H9 (cell line): ENCODE data around the gene DAB2IP. TPM values are rescaled to one million over a fixed set of nuclear protein-coding genes. Genes with fewer than 3 reads are reported as not detected.

Experiments
- DNase-seq: peaks from one replicate; pipeline ENCODE4 v3.0.0-alpha.2; 2017
- H2AFZ ChIP-seq: one replicate; pipeline ENCODE4 v1.6.1; 2013; ENCODE audit warnings: mild to moderate bottlenecking, low read length, control low read depth, moderate library complexity
- H2AK5ac ChIP-seq: 2 replicates; pipeline ENCODE4 v1.6.1; 2013; ENCODE audit warnings: low read length, control low read depth, mixed read lengths; ENCODE audit not compliant: insufficient read length
- H2BK120ac ChIP-seq: one replicate; pipeline ENCODE4 v1.6.1; 2013; ENCODE audit warnings: low read depth, mild to moderate bottlenecking, low read length, control low read depth, inconsistent platforms; ENCODE audit not compliant: poor library complexity, severe bottlenecking
- H2BK12ac ChIP-seq: 2 replicates; pipeline ENCODE4 v1.6.1; 2013; ENCODE audit warnings: low read length, control low read depth, mixed read lengths, low read depth; ENCODE audit not compliant: insufficient read length
- H2BK15ac ChIP-seq: 2 replicates; pipeline ENCODE4 v1.6.1; 2013; ENCODE audit warnings: low read depth, low read length, control low read depth
- H2BK20ac ChIP-seq: one replicate; pipeline ENCODE4 v1.6.1; 2013; ENCODE audit warnings: low read depth, mild to moderate bottlenecking, low read length, control low read depth, inconsistent platforms; ENCODE audit not compliant: poor library complexity, severe bottlenecking
- H2BK5ac ChIP-seq: 2 replicates; pipeline ENCODE4 v1.6.1; 2013; ENCODE audit warnings: low read length, control low read depth, mixed read lengths; ENCODE audit not compliant: insufficient read length
- H3K14ac ChIP-seq: 2 replicates; pipeline ENCODE4 v1.6.1; 2013; ENCODE audit warnings: low read length, control low read depth; ENCODE audit not compliant: insufficient read depth
- H3K18ac ChIP-seq: 2 replicates; pipeline ENCODE4 v1.6.1; 2013; ENCODE audit warnings: low read depth, mild to moderate bottlenecking, mixed read lengths, low read length, control low read depth; ENCODE audit not compliant: insufficient read length
- H3K23ac ChIP-seq: 2 replicates; pipeline ENCODE4 v1.6.1; 2013; ENCODE audit warnings: low read length, control low read depth, mixed read lengths, low read depth; ENCODE audit not compliant: insufficient read length
- H3K23me2 ChIP-seq: 2 replicates; pipeline ENCODE4 v1.6.1; 2013; ENCODE audit warnings: low read depth, mild to moderate bottlenecking, mixed read lengths, low read length, control low read depth; ENCODE audit not compliant: insufficient read length, poor library complexity, severe bottlenecking
- H3K27ac ChIP-seq: 2 replicates; pipeline ENCODE4 v1.5.1; 2013; ENCODE audit warnings: low read length, control low read depth, mixed read lengths, low read depth; ENCODE audit not compliant: insufficient read length
- H3K27me3 ChIP-seq: 2 replicates; pipeline ENCODE4 v1.6.1; 2013; ENCODE audit warnings: low read length, control low read depth, inconsistent platforms; ENCODE audit not compliant: insufficient read depth
- H3K4ac ChIP-seq: 2 replicates; pipeline ENCODE4 v1.6.1; 2013; ENCODE audit warnings: low read depth, mild to moderate bottlenecking, control low read depth, inconsistent platforms, low read length, moderate library complexity
- H3K4me1 ChIP-seq: 2 replicates; pipeline ENCODE4 v1.6.1; 2013; ENCODE audit warnings: low read length, control low read depth, inconsistent platforms; ENCODE audit not compliant: insufficient read depth
- H3K4me2 ChIP-seq: 2 replicates; pipeline ENCODE4 v1.6.1; 2013; ENCODE audit warnings: low read length, control low read depth, mixed read lengths; ENCODE audit not compliant: insufficient read length, insufficient read depth
- H3K56ac ChIP-seq: 2 replicates; pipeline ENCODE4 v1.6.1; 2013; ENCODE audit warnings: low read depth, mild to moderate bottlenecking, mixed read lengths, low read length, control low read depth; ENCODE audit not compliant: insufficient read length
- H3K79me1 ChIP-seq: 2 replicates; pipeline ENCODE4 v1.6.1; 2013; ENCODE audit warnings: low read depth, mild to moderate bottlenecking, moderate library complexity, low read length, control low read depth, inconsistent platforms; ENCODE audit not compliant: insufficient read depth, poor library complexity, severe bottlenecking
- H3K79me2 ChIP-seq: 2 replicates; pipeline ENCODE4 v1.6.1; 2013; ENCODE audit warnings: low read length, control low read depth, inconsistent platforms; ENCODE audit not compliant: insufficient read depth
- H3K9ac ChIP-seq: 2 replicates; pipeline ENCODE4 v1.6.1; 2013; ENCODE audit warnings: low read length, control low read depth, mixed read lengths; ENCODE audit not compliant: insufficient read length; ENCODE audit errors: extremely low read depth
- H3K9me3 ChIP-seq: one replicate; pipeline ENCODE4 v1.6.1; 2013; ENCODE audit warnings: low read depth, low read length, inconsistent platforms; ENCODE audit not compliant: control insufficient read depth
- H3T11ph ChIP-seq: one replicate; pipeline ENCODE4 v1.6.1; 2013; ENCODE audit warnings: mild to moderate bottlenecking, low read length, control low read depth, inconsistent platforms
- H4K20me1 ChIP-seq: one replicate; pipeline ENCODE4 v1.6.1; 2013; ENCODE audit not compliant: control insufficient read depth, insufficient read length, insufficient read depth
- H4K5ac ChIP-seq: 2 replicates; pipeline ENCODE4 v1.6.1; 2013; ENCODE audit warnings: low read depth, mild to moderate bottlenecking, mixed read lengths, low read length, control low read depth; ENCODE audit not compliant: insufficient read length
- H4K8ac ChIP-seq: replicated peaks from 2 replicates; pipeline ENCODE4 v1.6.1; 2013; ENCODE audit warnings: low read length, control low read depth, mixed read lengths, low read depth; ENCODE audit not compliant: insufficient read length
- H4K91ac ChIP-seq: 2 replicates; pipeline ENCODE4 v1.6.1; 2013; ENCODE audit warnings: low read depth, mild to moderate bottlenecking, moderate library complexity, mixed read lengths, low read length, control low read depth; ENCODE audit not compliant: insufficient read length
- H3K27ac Mint-ChIP-seq, 3 experiments: 2 replicates in 2 of 3; 3 replicates in 1 of 3; pipeline ENCODE4 v1.8.0; 2020 to 2021; ENCODE audit warnings: mixed read lengths in 3 of 3, mild to moderate bottlenecking in 1 of 3, moderate library complexity in 1 of 3
- H3K27me3 Mint-ChIP-seq: 2 replicates; pipeline ENCODE4 v1.8.0; 2021; ENCODE audit warnings: low read depth, mild to moderate bottlenecking, moderate library complexity, mixed read lengths
- H3K36me3 Mint-ChIP-seq, 3 experiments: 2 replicates in 2 of 3; 3 replicates in 1 of 3; pipeline ENCODE4 v1.8.0; 2020 to 2021; ENCODE audit warnings: low read depth in 3 of 3, mixed read lengths in 3 of 3; ENCODE audit not compliant: insufficient read depth in 1 of 3
- H3K4me1 Mint-ChIP-seq, 2 experiments: 2 replicates each; pipeline ENCODE4 v1.8.0; 2020; ENCODE audit warnings: mixed read lengths in 2 of 2
- H3K4me3 Mint-ChIP-seq, 2 experiments: 2 replicates in 1 of 2; 3 replicates in 1 of 2; pipeline ENCODE4 v1.8.0; 2020 to 2021; ENCODE audit warnings: mild to moderate bottlenecking in 2 of 2, mixed read lengths in 2 of 2, moderate library complexity in 1 of 2
- H3K9me3 Mint-ChIP-seq, 2 experiments: 2 replicates in 1 of 2; 3 replicates in 1 of 2; pipeline ENCODE4 v1.8.0; 2020; ENCODE audit warnings: mild to moderate bottlenecking in 2 of 2, mixed read lengths in 2 of 2, moderate library complexity in 1 of 2
- CTCF ChIP-seq: fragments of 200-600 bp; sonication (generic); conservative IDR thresholded peaks from 3 replicates; pipeline ENCODE4 v1.8.0; 2021; ENCODE audit warnings: antibody characterized with exemption, mild to moderate bottlenecking
- WGBS: extraction: QIAGEN DNeasy Blood & Tissue Kit; methylation state at CpG from one replicate; pipeline ENCODE4 v1.1.7; 2013; ENCODE audit warnings: missing lambda C conversion rate, low lambda C conversion rate, mixed read lengths; ENCODE audit not compliant: insufficient read length; ENCODE audit errors: extremely low coverage; 5-methylcytosine and 5-hydroxymethylcytosine counted together
- total RNA-seq: library from RNA; stranded (reverse); gene quantifications from 2 replicates; pipeline ENCODE4 v1.2.1, GENCODE V29; 2021

The DAB2IP gene
- total RNA-seq, 1 experiment from 2014 or later, result 22.6 TPM

GRCh38 chr9:121690316-121690715, 38.9 kb downstream of the DAB2IP start:
- Histone ChIP-seq H2AFZ (no peak overlapping the region), H2BK120ac (no peak overlapping the region), H3K56ac (no peak overlapping the region), H4K8ac (no peak overlapping the region), H3K9me3 (no peaks in the 10 kb centered on the region), H3K9ac (no peak overlapping the region), H2BK15ac (no peak overlapping the region), H4K20me1 (peaks cover 3% of the 10 kb centered on the region), H2BK12ac (no peak overlapping the region), H2BK5ac (no peak overlapping the region), H2AK5ac (no peak overlapping the region), H3K79me2 (no peaks in the 10 kb centered on the region), H2BK20ac (no peak overlapping the region), H3K23ac (no peak overlapping the region), H4K91ac (no peak overlapping the region), H3K27me3 (no peaks in the 10 kb centered on the region), H3T11ph (no peak overlapping the region), H3K4me1 (peaks cover 4% of the 10 kb centered on the region; the same call in 1 of the 2 replicates), H3K79me1 (no peaks in the 10 kb centered on the region), H3K18ac (no peak overlapping the region), H3K23me2 (no peaks in the 10 kb centered on the region), H3K4ac (no peak overlapping the region), H4K5ac (no peak overlapping the region), H3K4me2 (no peak overlapping the region), H3K27ac (no peak overlapping the region), H3K14ac (peak overlapping the region; percentile 21; the same call in 1 of the 2 replicates)
- Mint-ChIP-seq H3K27me3 (peaks cover 45% of the 10 kb centered on the region), H3K9me3 (no peaks in the 10 kb centered on the region), H3K27ac (no peak overlapping the region), H3K36me3 (peaks cover 0 to 4% (median 0%) of the 10 kb centered on the region in 3 experiments; a peak in 3 of 7 replicates), H3K4me1 (peaks cover 34 to 40% of the 10 kb centered on the region in 2 experiments), H3K4me3 (no peak overlapping the region)
- no CpG with 5 or more reads among the region's 8 CpGs for WGBS
- no peak for TF ChIP-seq CTCF
- DNase-seq, result no peak
